SK-N-MC (cell line): ENCODE results near the gene CNTN3.

Source experiments
- DNase-seq: peaks from one replicate; pipeline ENCODE4 v3.0.0-alpha.2; 2011; ENCODE audit warnings: low read depth, low spot score
- H3K27ac ChIP-seq: fragments of 200-600 bp; sonication (generic); 2 replicates; pipeline ENCODE4 v1.5.1; 2016; ENCODE audit warnings: mixed run types
- H3K36me3 ChIP-seq: fragments of 200-600 bp; sonication (generic); 2 replicates; pipeline ENCODE4 v1.6.1; 2017; ENCODE audit warnings: antibody characterized with exemption, low read length, mixed read lengths; ENCODE audit not compliant: insufficient read depth
- H3K4me3 ChIP-seq: fragments of 200-600 bp; sonication (generic); 2 replicates; pipeline ENCODE4 v1.5.1; 2016
- H3K9ac ChIP-seq: fragments of 200-600 bp; sonication (generic); 2 replicates; pipeline ENCODE4 v1.8.0; 2017; ENCODE audit warnings: mixed run types, mixed read lengths; ENCODE audit not compliant: insufficient read length
- H3K9me3 ChIP-seq: fragments of 200-600 bp; sonication (generic); 2 replicates; pipeline ENCODE4 v1.6.1; 2017; ENCODE audit warnings: low read depth, mild to moderate bottlenecking, antibody characterized with exemption, low read length, moderate library complexity, mixed read lengths
- EZH2 ChIP-seq: fragments of 200-600 bp; sonication (generic); IDR thresholded peaks from one replicate; pipeline ENCODE4 v1.6.1; 2017; ENCODE audit warnings: antibody characterized with exemption
- FOXP2 ChIP-seq: optimal IDR thresholded peaks from 2 replicates; pipeline ENCODE3; 2011; ENCODE audit warnings: mild to moderate bottlenecking, moderate library complexity; ENCODE audit not compliant: insufficient read depth; ENCODE audit errors: extremely low read length, control extremely low read depth
- POLR2AphosphoS5 ChIP-seq: IDR thresholded peaks from 2 replicates; pipeline ENCODE4 v1.6.1; 2012; ENCODE audit warnings: mild to moderate bottlenecking, low read depth, low read length, borderline replicate concordance

CNTN3 gene

GRCh38 chr3:74614107-74614967, at the start of gene CNTN3:
Gene CNTN3, minus strand, starts transcription at chr3:74614659. Its CDS starts 93,547 bp downstream, at chr3:74521112.
- Histone ChIP-seq H3K4me3 (no peak within 1 kb of the TSS), H3K9me3 (no peaks in the 10 kb centered on the region), H3K9ac (no peak within 1 kb of the TSS), H3K27ac (no peak within 1 kb of the TSS), H3K36me3 (no peaks in the 10 kb centered on the region)
- no peak for TF ChIP-seq FOXP2
- no peak for TF ChIP-seq EZH2
- DNase-seq = no peak

- H3K9me3 ChIP-seq = no peaks in the 10 kb centered on the region
- H3K4me3 ChIP-seq = no peak overlapping the region
- H3K36me3 ChIP-seq = no peaks in the 10 kb centered on the region
- no peak for DNase-seq
- H3K27ac ChIP-seq = no peak overlapping the region
- no peak for TF ChIP-seq POLR2AphosphoS5
- H3K9ac ChIP-seq = no peak overlapping the region
These were observed 48.7 kb upstream of the CNTN3 start for GRCh38 chr3:74663178-74663577.

- Histone ChIP-seq H3K4me3 (no peak overlapping the region), H3K36me3 (no peaks in the 10 kb centered on the region), H3K9ac (no peak overlapping the region), H3K27ac (no peak overlapping the region), H3K9me3 (no peaks in the 10 kb centered on the region)
- DNase-seq = no peak
- TF ChIP-seq POLR2AphosphoS5 (no peak), EZH2 (no peak), FOXP2 (no peak)
These were observed 47.2 kb upstream of the CNTN3 start for GRCh38 chr3:74661672-74662071.

- Histone ChIP-seq H3K36me3 (no peaks in the 10 kb centered on the region), H3K9me3 (no peaks in the 10 kb centered on the region), H3K4me3 (no peak overlapping the region), H3K27ac (no peak overlapping the region), H3K9ac (no peak overlapping the region)
- no peak for DNase-seq
- TF ChIP-seq EZH2 = no peak
- TF ChIP-seq FOXP2 = no peak
These were observed 37.4 kb upstream of the CNTN3 start for GRCh38 chr3:74651885-74652284.

- DNase-seq = no peak
- no peak overlapping the region for H3K9ac ChIP-seq
- no peak overlapping the region for H3K4me3 ChIP-seq
- H3K36me3 ChIP-seq = no peaks in the 10 kb centered on the region
- no peak overlapping the region for H3K27ac ChIP-seq
- no peaks in the 10 kb centered on the region for H3K9me3 ChIP-seq
- TF ChIP-seq FOXP2 (no peak), POLR2AphosphoS5 (no peak), EZH2 (no peak)
These were observed 36.8 kb upstream of the CNTN3 start for GRCh38 chr3:74651292-74651691.

GRCh38 chr3:74648107-74648506, 33.6 kb upstream of the CNTN3 start:
- no peaks in the 10 kb centered on the region for H3K9me3 ChIP-seq
- DNase-seq = no peak
- TF ChIP-seq POLR2AphosphoS5 = no peak
- no peak for TF ChIP-seq FOXP2
- TF ChIP-seq EZH2 = no peak
- H3K36me3 ChIP-seq = no peaks in the 10 kb centered on the region
- H3K9ac ChIP-seq = no peak overlapping the region
- H3K27ac ChIP-seq = no peak overlapping the region
- no peak overlapping the region for H3K4me3 ChIP-seq

GRCh38 chr3:74646094-74646493, 31.6 kb upstream of the CNTN3 start:
- Histone ChIP-seq H3K36me3 (no peaks in the 10 kb centered on the region), H3K9me3 (no peaks in the 10 kb centered on the region), H3K27ac (no peak overlapping the region), H3K9ac (no peak overlapping the region), H3K4me3 (no peak overlapping the region)
- no peak for DNase-seq
- TF ChIP-seq POLR2AphosphoS5 = no peak
- no peak for TF ChIP-seq FOXP2
- no peak for TF ChIP-seq EZH2

- Histone ChIP-seq H3K4me3 (no peak overlapping the region), H3K9ac (no peak overlapping the region), H3K27ac (no peak overlapping the region), H3K9me3 (no peaks in the 10 kb centered on the region), H3K36me3 (no peaks in the 10 kb centered on the region)
- TF ChIP-seq POLR2AphosphoS5 (no peak), EZH2 (no peak), FOXP2 (no peak)
- no peak for DNase-seq
These were observed 29.2 kb upstream of the CNTN3 start for GRCh38 chr3:74643636-74644035.

GRCh38 chr3:74642876-74643275, 28.4 kb upstream of the CNTN3 start:
- no peak for TF ChIP-seq EZH2
- TF ChIP-seq FOXP2 = no peak
- no peak for TF ChIP-seq POLR2AphosphoS5
- Histone ChIP-seq H3K36me3 (no peaks in the 10 kb centered on the region), H3K9ac (no peak overlapping the region), H3K9me3 (no peaks in the 10 kb centered on the region), H3K27ac (no peak overlapping the region), H3K4me3 (no peak overlapping the region)
- DNase-seq = no peak
